ENCODE measurements around the gene STIMATE. TPM values are rescaled to one million over a fixed set of nuclear protein-coding genes. Genes with fewer than 3 reads are reported as not detected.

The STIMATE gene
- total and polyA plus RNA-seq, 9 of the 15 experiments (the other 6 are each of a cell fraction or from before 2014, with no cell fraction given) = 0.14 to 7.7 (median 4.9) TPM

DNA sequence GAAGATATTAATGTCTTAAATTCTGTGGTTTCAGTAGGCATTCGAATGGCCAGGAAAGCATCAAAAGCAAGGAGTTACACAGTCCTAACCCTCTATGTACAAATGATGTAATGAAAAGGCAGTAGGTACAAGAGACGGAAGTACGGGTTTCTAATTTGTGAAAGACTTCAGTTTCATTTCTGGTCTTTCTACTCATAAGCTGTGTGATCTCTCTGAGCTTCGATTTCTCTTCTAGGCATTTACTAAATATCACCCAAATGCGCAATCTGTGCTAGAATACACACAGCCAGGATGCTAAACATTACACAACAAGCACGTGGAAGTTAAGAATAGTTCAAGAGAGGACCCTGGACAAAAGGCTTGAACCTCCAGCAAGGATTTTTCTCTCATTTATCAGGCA, 17.9 kb upstream of the STIMATE start:
- Histone ChIP-seq H3K79me2 (ENCODE audit: control insufficient read depth, insufficient read depth, low read length) (no peaks in the 10 kb centered on the region), H3K4me3 (no peak overlapping the region), H3K27me3 (ENCODE audit: control insufficient read depth in 2 of 2, insufficient read depth in 2 of 2, low read length in 2 of 2) (no peaks in the 10 kb centered on the region), H2AFZ (ENCODE audit: low read depth, low read length) (no peak overlapping the region), H3K9me3 (replicated peaks; ENCODE audit: control insufficient read depth, insufficient read depth, low read depth, low read length) (no peaks in the 10 kb centered on the region), H4K20me1 (replicated peaks; ENCODE audit: control insufficient read depth, insufficient read depth, low read length) (no peaks in the 10 kb centered on the region), H3K9me1 (ENCODE audit: control insufficient read depth, insufficient read depth, low read length) (no peaks in the 10 kb centered on the region), H3K27ac (ENCODE audit: extremely low read depth, low read depth, low read length) (no peak overlapping the region), H3K4me1 (replicated peaks in 1 of 2; ENCODE audit: control insufficient read depth in 2 of 2, insufficient read depth in 2 of 2, low read length in 2 of 2) (peaks cover 6 to 20% of the 10 kb centered on the region in 2 experiments; a peak in 4 of 5 replicates), H3K36me3 (ENCODE audit: control insufficient read depth, insufficient read depth, low read length) (0 out of 3 replicates have a peak, but pooled peaks cover 2% of the 10 kb centered on the region), H3K4me2 (ENCODE audit: insufficient read depth, low read length) (no peak overlapping the region), H3K9ac (ENCODE audit: insufficient read depth in 1 of 2, low read depth in 2 of 2, low read length in 2 of 2) (no peak overlapping the region)
- intact Hi-C loops (cut with micrococcal nuclease) = no loop called here
- POLR2A ChIA-PET = interaction anchor here (0.6 kb wide), 1 partner anchor 9 kb away, joined by 3 read pairs; no protein-coding TSS in a partner anchor
- ATAC-seq = no peak
- WGBS (ENCODE audit: insufficient coverage, low coverage, missing lambda C conversion rate) = 82% methylated on average over 5 of the region's 6 CpGs
- no TSS peak for BruUV-seq (replicated peaks)
- DNase-seq (ENCODE audit: extremely low read depth in 1 of 4, low spot score in 3 of 4) = no peak
- no peak for FAIRE-seq
- in situ Hi-C loops (cut with MboI) = no loop called here
- CTCF ChIA-PET (ENCODE audit: low intra/inter-chr PET ratio) = no interaction called here
- TF ChIP-seq ZNF830 (CRISPR knock-in tag; IDR thresholded peaks at IDR 0.05) (no peak), SMARCA5 (IDR thresholded peaks at IDR 0.05) (no peak), ZNF23 (CRISPR knock-in tag; IDR thresholded peaks at IDR 0.05) (no peak), ZNF77 (CRISPR knock-in tag; IDR thresholded peaks at IDR 0.05) (no peak), ZNF197 (CRISPR knock-in tag; IDR thresholded peaks at IDR 0.05; ENCODE audit: low read depth) (no peak), NR3C1 (CRISPR knock-in tag; IDR thresholded peaks at IDR 0.05) (no peak)

All from K562 (cell line).